Right hindlimb (tissue), 1 donor: ENCODE data around the gene PRR12.

ENCODE experiments used
- DNase-seq: peaks from one replicate; pipeline ENCODE4 v3.0.0-alpha.2; 2018

PRR12 gene

DNA sequence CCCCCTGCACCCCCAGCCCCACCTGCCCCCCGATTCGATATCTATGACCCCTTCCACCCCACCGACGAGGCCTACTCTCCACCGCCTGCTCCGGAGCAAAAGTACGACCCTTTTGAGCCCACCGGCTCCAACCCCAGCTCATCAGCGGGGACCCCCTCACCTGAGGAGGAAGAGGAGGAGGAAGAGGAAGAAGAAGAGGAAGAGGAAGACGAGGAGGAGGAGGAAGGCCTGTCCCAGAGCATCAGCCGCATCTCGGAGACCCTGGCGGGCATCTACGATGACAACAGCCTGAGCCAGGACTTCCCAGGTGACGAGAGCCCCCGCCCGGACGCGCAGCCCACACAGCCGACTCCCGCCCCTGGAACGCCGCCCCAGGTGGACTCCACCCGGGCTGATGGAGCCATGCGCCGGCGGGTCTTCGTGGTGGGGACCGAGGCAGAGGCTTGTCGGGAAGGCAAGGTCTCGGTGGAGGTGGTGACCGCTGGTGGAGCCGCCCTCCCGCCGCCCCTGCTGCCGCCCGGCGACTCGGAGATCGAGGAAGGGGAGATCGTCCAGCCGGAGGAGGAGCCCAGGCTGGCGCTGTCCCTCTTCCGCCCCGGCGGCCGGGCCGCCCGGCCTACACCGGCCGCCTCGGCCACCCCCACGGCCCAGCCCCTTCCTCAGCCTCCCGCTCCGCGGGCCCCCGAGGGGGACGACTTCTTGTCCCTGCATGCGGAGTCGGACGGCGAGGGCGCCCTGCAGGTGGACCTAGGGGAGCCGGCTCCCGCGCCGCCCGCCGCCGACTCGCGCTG is 60.2 kb downstream of the PRR12 start:
- DNase-seq, result no peak

DNA sequence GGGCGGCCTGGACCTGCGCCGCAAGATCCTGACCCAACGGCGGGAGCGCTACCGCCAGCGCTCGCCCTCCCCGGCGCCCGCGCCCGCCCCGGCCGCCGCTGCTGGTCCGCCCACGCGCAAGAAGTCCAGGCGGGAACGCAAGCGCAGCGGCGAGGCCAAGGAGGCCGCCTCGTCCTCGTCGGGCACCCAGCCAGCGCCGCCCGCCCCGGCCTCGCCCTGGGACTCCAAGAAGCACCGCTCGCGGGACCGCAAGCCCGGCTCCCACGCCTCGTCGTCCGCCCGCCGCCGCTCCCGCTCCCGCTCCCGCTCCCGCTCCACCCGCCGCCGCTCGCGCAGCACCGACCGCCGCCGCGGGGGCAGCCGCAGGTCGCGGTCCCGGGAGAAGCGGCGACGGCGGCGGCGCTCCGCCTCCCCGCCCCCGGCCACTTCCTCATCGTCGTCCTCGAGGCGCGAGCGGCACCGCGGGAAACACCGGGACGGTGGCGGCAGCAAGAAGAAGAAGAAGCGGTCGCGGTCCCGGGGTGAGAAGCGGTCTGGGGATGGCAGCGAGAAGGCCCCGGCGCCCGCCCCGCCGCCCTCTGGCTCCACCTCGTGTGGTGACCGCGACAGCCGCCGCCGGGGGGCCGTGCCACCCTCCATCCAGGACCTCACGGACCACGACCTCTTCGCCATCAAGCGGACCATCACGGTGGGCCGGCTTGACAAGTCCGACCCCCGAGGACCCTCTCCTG is 61.0 kb downstream of the PRR12 start:
- no peak for DNase-seq

DNA sequence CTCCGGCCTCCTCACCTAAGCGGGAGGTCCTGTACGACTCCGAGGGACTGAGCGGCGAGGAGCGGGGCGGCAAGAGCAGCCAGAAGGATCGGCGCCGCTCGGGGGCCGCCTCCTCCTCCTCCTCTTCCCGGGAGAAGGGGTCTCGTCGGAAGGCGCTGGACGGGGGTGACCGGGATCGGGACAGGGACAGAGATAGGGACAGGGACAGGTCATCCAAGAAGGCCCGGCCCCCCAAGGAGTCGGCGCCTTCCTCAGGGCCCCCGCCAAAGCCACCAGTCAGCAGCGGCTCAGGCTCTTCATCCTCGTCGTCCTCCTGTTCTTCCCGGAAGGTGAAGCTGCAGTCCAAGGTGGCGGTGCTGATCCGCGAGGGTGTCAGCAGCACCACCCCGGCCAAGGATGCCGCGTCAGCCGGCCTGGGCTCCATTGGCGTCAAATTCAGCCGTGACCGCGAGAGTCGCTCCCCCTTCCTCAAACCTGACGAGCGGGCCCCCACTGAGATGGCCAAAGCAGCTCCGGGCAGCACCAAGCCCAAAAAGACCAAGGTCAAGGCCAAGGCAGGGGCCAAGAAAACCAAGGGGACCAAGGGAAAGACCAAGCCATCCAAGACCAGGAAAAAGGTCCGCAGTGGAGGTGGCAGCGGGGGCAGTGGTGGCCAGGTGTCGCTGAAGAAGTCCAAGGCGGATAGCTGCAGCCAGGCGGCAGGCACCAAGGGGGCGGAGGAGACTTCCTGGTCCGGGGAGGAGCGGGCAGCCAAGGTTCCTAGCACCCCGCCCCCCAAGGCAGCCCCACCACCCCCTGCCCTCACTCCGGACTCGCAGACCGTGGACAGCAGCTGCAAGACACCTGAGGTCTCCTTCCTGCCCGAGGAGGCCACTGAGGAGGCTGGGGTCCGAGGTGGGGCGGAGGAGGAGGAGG is 61.8 kb downstream of the PRR12 start:
- DNase-seq, result no peak

DNA sequence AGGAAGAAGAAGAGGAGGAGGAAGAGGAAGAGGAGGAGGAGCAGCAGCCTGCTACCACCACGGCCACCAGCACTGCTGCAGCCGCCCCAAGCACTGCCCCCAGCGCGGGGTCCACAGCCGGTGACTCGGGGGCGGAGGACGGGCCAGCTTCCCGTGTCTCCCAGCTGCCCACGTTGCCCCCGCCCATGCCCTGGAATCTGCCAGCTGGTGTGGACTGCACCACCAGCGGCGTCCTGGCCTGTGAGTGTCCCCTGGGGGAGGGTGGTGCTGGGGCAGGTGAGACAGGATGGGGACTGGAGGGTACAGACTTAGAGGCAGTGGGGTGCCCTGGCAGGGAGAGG is 62.5 kb downstream of the PRR12 start:
- no peak for DNase-seq

DNA sequence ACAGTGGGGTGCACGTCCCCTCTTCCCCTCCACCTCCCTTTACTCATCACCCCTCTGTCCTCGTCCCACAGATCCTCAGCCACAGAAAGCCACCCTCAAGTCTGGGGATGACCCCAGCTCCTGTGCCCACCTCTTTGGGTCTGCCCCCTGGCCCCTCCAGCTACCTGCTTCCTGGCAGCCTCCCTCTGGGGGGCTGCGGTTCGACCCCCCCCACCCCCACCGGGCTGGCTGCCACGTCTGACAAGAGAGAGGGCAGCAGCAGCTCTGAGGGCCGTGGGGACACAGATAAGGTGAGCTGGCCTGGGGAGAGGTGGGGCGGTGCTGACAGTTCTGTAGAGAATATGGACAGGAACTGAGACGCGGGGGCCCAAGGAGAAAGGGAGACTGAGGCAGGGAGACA is 63.6 kb downstream of the PRR12 start:
- DNase-seq, result no peak

DNA sequence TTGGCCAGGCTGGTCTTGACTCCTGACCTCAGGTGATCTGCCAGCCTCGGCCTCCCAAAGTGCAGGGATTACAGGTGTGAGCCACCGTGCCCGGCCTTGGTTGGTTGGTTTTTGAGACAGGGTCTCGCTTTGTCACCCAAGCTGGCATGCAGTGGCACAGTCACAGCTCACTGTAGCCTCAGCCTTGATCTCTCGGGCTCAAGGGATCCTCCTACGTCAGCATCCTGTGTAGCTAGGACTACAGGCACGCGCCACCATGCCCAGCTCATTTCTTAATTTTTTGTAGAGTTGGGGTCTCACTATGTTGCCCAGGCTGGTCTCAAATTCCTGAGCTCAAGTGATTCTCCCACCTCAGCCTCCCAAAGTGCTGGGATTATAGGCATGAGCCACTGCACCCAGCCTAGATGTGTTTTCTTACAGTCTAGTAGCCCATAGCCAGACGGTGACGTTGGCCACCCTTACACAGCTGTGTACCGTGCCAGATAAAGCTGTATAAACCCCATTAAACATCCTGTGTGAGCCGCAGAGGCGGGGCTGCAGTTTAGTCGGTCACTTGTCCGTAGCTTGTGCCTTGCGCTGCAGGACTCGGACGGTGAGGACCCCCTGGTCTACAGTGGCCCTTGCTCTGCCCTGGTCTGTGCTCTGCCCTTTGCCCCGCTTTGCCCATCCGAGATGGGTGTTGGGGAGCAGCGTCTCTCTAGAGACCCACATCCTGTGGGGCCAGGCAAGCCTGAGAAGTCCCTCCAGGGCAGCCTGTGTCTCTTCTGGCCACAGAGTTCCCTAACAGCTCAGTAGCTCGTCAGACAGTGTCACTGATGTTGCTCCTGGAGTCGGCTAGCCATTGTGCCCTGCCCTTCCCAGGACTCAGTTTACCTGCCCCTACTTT is 64.8 kb downstream of the PRR12 start:
- DNase-seq, result no peak

DNA sequence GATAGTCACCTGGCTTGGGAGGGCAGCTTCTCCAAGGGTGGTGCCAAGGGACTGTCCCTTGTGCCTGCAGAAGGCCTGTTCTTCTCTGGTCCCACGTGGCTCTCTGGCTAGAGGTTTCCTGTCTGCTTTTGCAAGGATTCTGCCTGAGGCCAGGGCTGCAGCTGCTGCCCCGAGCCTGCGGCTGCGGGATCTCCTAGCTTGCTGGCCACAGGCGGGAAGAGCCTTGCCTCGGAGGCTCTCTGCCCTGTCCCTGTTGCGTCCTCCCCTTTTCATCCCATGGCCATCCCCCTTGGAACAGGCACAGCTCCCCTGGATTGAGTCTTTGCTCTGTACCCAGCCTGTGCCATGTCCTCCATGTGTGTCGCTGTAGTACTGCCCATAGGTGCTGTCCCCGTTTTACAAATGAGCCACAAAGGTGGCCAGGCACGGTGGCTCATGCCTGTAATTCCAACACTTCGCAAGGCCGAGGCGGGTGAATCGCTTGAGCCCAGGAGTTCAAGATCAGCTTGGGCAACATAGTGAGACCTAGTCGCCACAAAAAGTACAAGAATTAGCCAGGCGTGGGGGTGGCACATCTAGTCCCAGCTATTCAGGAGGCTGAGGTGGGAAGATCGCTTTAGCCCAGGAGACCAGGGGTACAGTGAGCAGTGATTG is 65.6 kb downstream of the PRR12 start:
- no peak for DNase-seq

DNA sequence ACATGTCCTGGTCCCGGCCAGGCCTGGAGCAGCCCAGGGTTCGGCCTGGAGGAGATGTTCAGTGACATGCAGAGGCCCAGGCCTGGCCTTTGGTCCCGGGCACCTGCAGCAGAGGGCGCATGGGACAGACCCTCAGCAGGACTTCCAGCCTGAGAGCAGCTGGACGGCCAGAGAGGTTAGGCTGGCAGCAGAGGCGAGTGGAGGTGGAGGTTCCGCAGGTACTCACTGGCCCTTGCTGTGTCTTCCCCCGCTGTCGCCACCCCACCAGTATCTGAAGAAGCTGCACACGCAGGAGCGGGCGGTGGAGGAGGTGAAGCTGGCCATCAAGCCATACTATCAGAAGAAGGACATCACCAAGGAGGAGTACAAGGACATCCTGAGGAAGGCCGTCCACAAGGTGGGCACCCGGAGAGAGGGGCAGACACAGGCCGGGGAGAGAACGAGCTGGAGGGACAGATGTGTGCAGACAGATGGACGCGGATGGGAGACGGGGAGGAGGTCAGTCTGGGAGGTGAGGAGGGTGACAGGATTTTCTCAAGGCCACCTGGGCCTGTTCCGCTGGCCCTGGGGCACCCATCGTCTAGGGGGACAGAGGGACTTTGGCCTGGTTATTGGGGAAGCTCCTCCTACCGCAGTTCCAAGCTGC is 66.6 kb downstream of the PRR12 start:
- no peak for DNase-seq

DNA sequence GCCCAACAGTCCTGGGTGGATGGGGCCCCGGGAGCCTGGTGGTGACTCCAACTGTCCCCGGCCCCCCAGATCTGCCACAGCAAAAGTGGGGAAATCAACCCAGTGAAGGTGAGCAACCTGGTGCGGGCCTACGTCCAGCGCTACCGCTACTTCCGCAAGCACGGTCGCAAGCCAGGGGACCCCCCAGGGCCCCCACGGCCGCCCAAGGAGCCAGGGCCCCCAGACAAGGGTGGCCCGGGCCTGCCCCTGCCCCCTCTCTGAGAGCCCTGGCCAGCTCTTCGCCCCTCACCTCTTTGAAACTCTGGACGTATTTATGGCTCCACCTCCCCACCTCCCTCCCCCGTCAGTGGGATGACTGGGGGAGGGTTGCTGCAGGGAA is 67.1 kb downstream of the PRR12 start:
- no peak for DNase-seq

DNA sequence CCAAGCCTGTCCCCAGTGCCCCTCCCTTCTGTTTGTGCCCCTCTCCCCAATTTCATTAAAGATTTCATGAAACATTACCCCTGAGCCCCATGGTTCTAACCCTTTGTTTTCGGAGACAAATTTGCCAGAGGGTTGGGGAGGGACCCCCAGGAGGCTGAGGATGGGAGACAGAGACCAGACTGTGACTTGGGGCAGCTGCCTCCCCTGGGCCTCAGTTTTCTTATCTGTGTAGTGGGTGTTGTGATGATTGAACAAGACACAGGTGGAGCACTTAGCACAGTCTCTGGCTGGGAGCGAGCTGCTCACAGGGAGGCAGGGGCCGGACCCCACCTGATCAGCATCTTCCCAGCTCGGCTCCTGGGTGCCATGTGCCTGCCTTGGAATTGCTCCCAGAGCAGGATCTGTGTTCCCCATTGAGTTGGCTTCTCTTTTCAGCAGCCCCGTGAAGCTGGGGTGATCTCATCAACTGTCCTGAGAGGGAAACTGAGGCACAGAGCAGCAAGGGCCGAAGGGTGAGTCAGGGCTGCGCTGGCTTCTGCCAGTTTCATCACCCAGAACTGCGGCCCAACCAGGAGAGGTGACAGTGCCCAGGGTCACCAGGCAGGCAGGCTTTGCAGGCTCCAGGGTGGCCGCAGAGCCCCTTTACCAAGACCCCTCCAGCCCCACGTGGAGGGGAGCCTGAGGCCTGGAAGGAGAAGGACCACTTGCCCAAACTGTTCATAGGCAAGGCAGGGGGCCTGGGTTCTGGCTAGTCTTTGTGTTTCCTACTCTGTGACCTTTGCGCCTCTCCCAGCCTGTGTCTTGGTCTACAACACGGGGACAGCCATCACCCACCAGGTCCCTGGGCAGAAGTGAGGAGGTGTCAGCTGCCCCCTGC is 67.8 kb downstream of the PRR12 start:
- no peak for DNase-seq

DNA sequence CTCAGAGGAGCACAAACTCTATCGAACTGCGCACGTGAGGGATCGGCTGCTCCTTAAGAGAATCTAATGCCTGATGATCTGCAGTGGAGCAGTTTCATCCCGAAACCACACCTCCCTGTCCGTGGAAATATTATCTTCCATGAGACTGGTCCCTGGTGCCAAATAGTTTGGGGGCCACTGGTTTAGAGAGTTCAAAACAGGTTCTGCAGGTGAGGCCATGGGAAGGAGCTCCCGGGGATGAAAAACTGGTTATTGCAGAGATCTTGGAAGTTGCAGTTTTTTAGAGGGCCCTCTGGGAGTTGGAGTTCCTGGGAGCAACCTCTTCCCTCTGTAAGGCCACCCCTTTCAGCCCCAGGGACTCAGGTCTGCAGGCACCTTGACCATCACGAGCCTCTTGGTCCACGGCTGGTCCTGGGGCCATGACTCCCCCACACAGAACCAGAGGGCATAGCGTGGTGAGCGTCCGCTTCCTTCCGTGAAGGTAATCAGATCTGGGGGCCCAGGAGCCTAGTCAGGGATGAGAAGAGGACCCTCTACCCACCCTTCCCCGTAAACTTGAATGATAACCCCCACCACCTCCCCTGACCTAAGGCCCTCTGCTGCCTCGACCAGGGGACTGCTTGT is 69.5 kb downstream of the PRR12 start:
- no peak for DNase-seq

DNA sequence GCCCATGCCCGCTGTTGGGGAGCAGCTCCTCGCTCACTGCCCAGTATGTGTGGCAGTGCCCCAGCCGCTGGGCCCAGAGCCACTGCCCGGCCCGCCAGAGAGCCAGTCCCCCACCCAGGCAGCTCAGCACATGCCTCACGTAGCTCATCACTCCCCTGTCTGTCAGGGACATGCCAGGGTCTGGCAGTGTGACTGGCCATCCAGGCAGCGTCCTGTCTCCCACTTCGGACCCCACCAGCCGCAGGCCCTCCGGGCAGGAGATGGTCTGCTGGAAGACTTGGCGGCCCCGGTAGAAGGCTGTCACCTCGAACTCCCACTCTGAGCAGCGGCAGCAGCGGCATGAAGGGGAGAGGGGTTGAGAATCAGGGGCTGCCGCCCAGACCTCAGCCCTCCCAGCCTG is 71.0 kb downstream of the PRR12 start:
- DNase-seq, result no peak

DNA sequence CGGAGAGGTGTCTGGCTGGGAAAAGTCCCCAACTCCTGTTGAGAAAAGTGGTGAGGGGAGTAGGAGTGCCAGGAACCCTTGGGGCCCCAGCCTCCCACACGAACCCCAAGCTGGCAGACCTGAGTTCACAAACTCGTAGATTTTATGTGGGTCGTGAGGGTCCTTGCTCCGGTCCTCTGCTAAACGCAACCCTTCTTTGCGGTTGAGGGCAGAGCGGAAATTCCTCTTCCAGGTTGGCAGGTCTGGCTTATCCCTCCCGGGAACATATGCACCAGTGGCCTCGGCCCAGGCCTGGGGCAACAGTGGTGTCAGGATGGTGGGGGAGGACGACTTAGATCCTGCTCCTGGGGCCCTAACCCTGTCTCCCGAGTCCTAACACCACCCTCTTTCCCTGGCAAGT is 72.2 kb downstream of the PRR12 start:
- no peak for DNase-seq

DNA sequence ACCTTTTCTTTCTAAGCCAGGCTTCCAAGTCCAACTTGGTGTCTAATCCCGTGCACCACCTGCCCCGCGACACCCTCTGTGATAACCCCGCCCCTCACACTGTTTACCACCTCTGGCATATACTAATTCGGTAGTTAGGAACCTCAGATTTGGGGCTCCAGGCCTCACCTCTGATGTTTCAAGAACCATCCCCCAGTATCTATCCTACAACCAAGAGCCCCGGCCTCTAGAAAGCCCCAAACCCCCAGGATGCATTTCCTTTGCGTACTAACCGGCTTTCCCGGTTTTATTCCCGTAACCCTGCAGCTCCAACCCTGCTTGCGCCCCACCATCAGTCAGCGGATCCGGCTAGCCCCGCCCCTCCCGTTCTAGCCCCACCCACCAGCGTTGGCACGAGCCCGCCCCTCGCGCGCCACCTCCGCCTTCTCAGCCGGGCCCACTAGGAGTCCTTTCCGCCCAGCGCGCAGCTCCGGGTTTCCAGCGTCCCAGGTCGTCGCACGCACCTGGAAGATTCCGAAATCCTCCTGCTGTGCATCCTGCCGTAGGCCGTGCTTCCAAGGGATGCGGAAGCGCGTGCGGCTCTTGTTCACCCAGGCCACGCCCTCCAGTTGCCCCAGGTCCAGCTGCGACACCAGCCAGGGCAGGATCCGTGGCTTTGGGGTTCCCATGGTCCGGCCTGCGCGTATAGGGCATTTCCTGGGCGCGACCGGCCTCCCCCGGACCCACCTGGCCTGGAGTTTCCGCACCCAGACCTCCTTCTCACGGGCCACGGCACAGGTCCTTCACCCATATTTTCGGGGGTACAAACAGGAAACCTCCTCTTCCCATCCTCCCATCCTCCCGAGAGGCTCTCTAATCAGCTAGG is 73.4 kb downstream of the PRR12 start:
- peak; percentile 90 for DNase-seq

DNA sequence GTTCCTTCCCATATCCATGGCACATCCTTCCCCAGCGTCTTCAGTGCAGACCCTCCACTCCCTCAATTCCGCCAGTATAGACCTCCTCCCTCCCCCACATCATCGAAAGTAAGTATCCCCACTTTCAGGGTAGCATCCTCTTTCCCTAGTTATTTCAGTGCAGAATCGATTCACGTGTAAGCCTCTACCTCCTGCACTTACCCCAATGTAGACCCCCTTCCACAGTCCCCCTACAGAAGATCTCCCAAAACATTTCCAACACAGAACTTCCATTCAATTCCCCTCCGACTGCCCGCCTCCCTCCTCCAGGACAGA is 74.0 kb downstream of the PRR12 start:
- DNase-seq, result no peak

DNA sequence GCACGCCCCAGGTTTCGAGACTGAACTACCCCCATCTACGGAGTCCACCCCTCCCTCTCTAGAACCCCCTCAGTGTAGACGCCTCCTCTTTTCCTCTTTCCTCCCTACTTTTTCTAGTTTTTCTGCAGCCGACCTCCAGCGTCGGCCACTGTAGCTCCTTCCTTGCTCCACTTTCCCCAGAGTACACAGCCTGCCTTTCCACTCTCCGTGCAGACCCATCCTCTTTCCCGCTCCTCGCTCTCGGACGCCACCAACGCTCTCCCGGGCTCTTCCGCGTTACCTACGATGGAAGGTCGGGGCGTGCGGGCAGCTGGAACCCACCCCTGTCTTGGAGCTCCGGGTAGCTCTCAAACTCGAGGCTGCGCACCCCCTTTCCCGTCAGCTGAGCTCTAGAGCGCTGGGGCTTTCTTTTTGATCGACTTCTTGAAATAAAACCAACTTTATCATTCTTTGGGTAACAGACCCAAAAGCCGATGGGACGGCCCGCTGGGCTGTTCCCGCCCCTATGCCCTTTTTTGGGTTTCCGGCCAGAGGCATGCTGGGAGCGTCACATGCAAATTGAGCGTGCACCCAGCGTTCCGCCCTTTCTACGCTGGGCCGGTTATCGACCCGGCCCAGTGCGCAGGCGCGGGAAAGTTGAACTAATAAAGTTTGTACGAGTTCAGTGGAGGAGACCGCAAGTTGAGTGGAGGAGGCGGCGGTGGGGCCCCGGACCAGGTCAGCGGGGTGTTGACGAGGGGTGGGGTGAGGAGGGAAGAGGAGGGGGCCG is 74.6 kb downstream of the PRR12 start, which contains the start of the genes BCL2L12 and IRF3:
Gene BCL2L12 (plus strand): TSS at position 583 of the 769 bp plus-strand sequence. CDS start 760 bp downstream, outside the sequence.
Gene IRF3 (minus strand): TSS at position 507 of the 769 bp plus-strand sequence. CDS start 1,019 bp downstream, outside the sequence.
- DNase-seq, result peak; percentile 98

DNA sequence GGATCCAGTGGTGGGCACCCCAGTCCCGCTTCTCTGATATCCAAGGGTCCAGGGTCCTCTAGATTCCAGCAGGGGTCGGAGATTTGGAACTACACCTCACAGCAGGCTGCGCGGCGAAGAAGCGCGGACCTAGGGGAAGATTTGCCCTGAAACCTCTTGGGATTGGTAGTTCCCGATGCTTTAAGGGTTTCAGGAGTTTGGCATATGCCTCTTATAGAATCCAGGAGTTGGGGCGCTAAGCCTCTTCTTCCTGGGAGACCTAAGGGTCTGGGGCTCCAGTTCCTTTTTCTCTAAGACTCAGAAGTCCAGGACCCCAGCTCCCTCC is 75.1 kb downstream of the PRR12 start:
- DNase-seq, result no peak

DNA sequence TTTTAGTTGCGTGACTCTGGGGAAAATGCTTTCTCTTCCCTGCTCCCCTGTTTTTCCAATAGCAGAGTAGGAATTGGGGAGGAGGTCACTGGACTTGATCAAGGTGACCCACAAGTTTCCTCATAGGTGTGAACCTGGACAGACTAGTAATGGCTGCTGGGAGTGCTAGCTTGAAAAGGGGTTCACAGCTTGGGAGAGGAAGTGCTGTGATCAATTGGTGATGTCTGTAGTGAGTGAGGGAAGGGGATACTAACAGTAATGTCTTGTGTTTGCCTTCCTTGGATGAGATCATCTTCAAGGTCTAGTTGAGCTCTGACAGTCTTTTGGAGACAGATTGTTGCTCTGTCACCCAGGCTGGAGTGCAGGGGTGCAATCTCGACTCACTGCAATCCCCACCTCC is 76.5 kb downstream of the PRR12 start:
- DNase-seq, result no peak
